ENCODE results near the gene SNAPC2.

Gene SNAPC2

GRCh38 chr19:7919610-7920518 is at the start of gene SNAPC2:
Gene SNAPC2, plus strand, starts transcription at chr19:7920338. Its CDS starts 29 bp downstream, at chr19:7920367.
- peaks cover 63% of the 10 kb centered on the region for H3K4me1 Mint-ChIP-seq
- peaks cover 35% of the 10 kb centered on the region for H3K27me3 Mint-ChIP-seq
- no peaks in the 10 kb centered on the region for H3K9me3 Mint-ChIP-seq
- peak within 1 kb of the TSS; percentile 69 for H3K27ac Mint-ChIP-seq
- peak within 1 kb of the TSS; percentile 87 for H3K4me3 Mint-ChIP-seq
- peaks cover 15% of the 10 kb centered on the region for H3K36me3 Mint-ChIP-seq
- peak; percentile 82 for ATAC-seq

- ATAC-seq: no peak
- peaks cover 42% of the 10 kb centered on the region for H3K4me1 Mint-ChIP-seq
- peak overlapping the region; percentile 53 for H3K4me3 Mint-ChIP-seq
- peaks cover 16% of the 10 kb centered on the region for H3K9me3 Mint-ChIP-seq
- H3K27me3 Mint-ChIP-seq: peaks cover 75% of the 10 kb centered on the region
- H3K27ac Mint-ChIP-seq: no peak overlapping the region
- H3K36me3 Mint-ChIP-seq: peaks cover 7% of the 10 kb centered on the region
Measured at GRCh38 chr19:7870571-7871436, 49.3 kb upstream of the SNAPC2 start.

GRCh38 chr19:7871437-7872305 is 48.5 kb upstream of the SNAPC2 start:
- ATAC-seq: peak; percentile 28
- Mint-ChIP-seq H3K36me3 (peaks cover 7% of the 10 kb centered on the region), H3K27ac (no peak overlapping the region), H3K27me3 (peaks cover 72% of the 10 kb centered on the region), H3K4me1 (peaks cover 42% of the 10 kb centered on the region), H3K4me3 (peak overlapping the region; percentile 53), H3K9me3 (peaks cover 16% of the 10 kb centered on the region)

GRCh38 chr19:7872306-7873204 is 47.6 kb upstream of the SNAPC2 start:
- H3K4me1 Mint-ChIP-seq: peaks cover 42% of the 10 kb centered on the region
- ATAC-seq: no peak
- H3K9me3 Mint-ChIP-seq: peaks cover 16% of the 10 kb centered on the region
- peaks cover 63% of the 10 kb centered on the region for H3K27me3 Mint-ChIP-seq
- peaks cover 7% of the 10 kb centered on the region for H3K36me3 Mint-ChIP-seq
- H3K4me3 Mint-ChIP-seq: no peak overlapping the region
- no peak overlapping the region for H3K27ac Mint-ChIP-seq

GRCh38 chr19:7873304-7874075 is 46.6 kb upstream of the SNAPC2 start:
- ATAC-seq: no peak
- peaks cover 7% of the 10 kb centered on the region for H3K36me3 Mint-ChIP-seq
- H3K4me3 Mint-ChIP-seq: peak overlapping the region; percentile 39
- no peak overlapping the region for H3K27ac Mint-ChIP-seq
- H3K4me1 Mint-ChIP-seq: peaks cover 40% of the 10 kb centered on the region
- H3K27me3 Mint-ChIP-seq: peaks cover 58% of the 10 kb centered on the region
- H3K9me3 Mint-ChIP-seq: peaks cover 16% of the 10 kb centered on the region

GRCh38 chr19:7874076-7874896 is 45.9 kb upstream of the SNAPC2 start, which contains the start of gene PRR36:
Gene PRR36, minus strand, starts transcription at chr19:7874390. Its CDS starts 701 bp downstream, at chr19:7873689.
- Mint-ChIP-seq H3K9me3 (peaks cover 16% of the 10 kb centered on the region), H3K27ac (no peak within 1 kb of the TSS), H3K4me1 (peaks cover 34% of the 10 kb centered on the region), H3K27me3 (peaks cover 58% of the 10 kb centered on the region), H3K4me3 (peak within 1 kb of the TSS; percentile 51), H3K36me3 (peaks cover 7% of the 10 kb centered on the region)
- ATAC-seq: no peak

GRCh38 chr19:7874897-7875273 is 45.3 kb upstream of the SNAPC2 start:
- ATAC-seq: no peak
- Mint-ChIP-seq H3K27ac (no peak overlapping the region), H3K36me3 (peaks cover 7% of the 10 kb centered on the region), H3K4me3 (no peak overlapping the region), H3K9me3 (peaks cover 15% of the 10 kb centered on the region), H3K4me1 (peaks cover 32% of the 10 kb centered on the region), H3K27me3 (peaks cover 54% of the 10 kb centered on the region)

- Mint-ChIP-seq H3K36me3 (no peaks in the 10 kb centered on the region), H3K4me1 (peaks cover 11% of the 10 kb centered on the region), H3K27me3 (peaks cover 30% of the 10 kb centered on the region), H3K9me3 (peaks cover 3% of the 10 kb centered on the region), H3K4me3 (no peak overlapping the region), H3K27ac (no peak overlapping the region)
- no peak for ATAC-seq
Measured at GRCh38 chr19:7877249-7877836, 42.8 kb upstream of the SNAPC2 start.

- Mint-ChIP-seq H3K27me3 (peaks cover 17% of the 10 kb centered on the region), H3K27ac (no peak overlapping the region), H3K4me3 (no peak overlapping the region), H3K9me3 (peaks cover 3% of the 10 kb centered on the region), H3K4me1 (no peaks in the 10 kb centered on the region), H3K36me3 (no peaks in the 10 kb centered on the region)
- no peak for ATAC-seq
Measured at GRCh38 chr19:7879111-7879807, 40.9 kb upstream of the SNAPC2 start.

- H3K4me3 Mint-ChIP-seq: no peak overlapping the region
- peaks cover 12% of the 10 kb centered on the region for H3K27me3 Mint-ChIP-seq
- H3K27ac Mint-ChIP-seq: no peak overlapping the region
- no peak for ATAC-seq
- peaks cover 3% of the 10 kb centered on the region for H3K9me3 Mint-ChIP-seq
- no peaks in the 10 kb centered on the region for H3K36me3 Mint-ChIP-seq
- no peaks in the 10 kb centered on the region for H3K4me1 Mint-ChIP-seq
Measured at GRCh38 chr19:7879836-7880235, 40.3 kb upstream of the SNAPC2 start.

GRCh38 chr19:7881910-7882309 is 38.2 kb upstream of the SNAPC2 start:
- Mint-ChIP-seq H3K9me3 (peaks cover 3% of the 10 kb centered on the region), H3K4me3 (no peak overlapping the region), H3K27me3 (peaks cover 2% of the 10 kb centered on the region), H3K36me3 (no peaks in the 10 kb centered on the region), H3K27ac (no peak overlapping the region), H3K4me1 (no peaks in the 10 kb centered on the region)
- no peak for ATAC-seq

GRCh38 chr19:7883105-7883504 is 37.0 kb upstream of the SNAPC2 start:
- ATAC-seq: no peak
- H3K4me1 Mint-ChIP-seq: no peaks in the 10 kb centered on the region
- H3K4me3 Mint-ChIP-seq: no peak overlapping the region
- no peaks in the 10 kb centered on the region for H3K36me3 Mint-ChIP-seq
- peaks cover 14% of the 10 kb centered on the region for H3K27me3 Mint-ChIP-seq
- peaks cover 3% of the 10 kb centered on the region for H3K9me3 Mint-ChIP-seq
- no peak overlapping the region for H3K27ac Mint-ChIP-seq

Measured in stimulated activated memory B cell treated with anti-CD40 and anti-IgM and Interleukin-4, amounts not matched to agents 10 μg/mL and 1 μg/mL and 100 μg/mL, for 72 hours (primary cell).